HepG2 (cell line): ENCODE data around the gene KCTD15. TPM values are rescaled to one million over a fixed set of nuclear protein-coding genes. Genes with fewer than 3 reads are reported as not detected.

ENCODE experiments used
- FIP1L1 ChIP-seq: fragments of 200-400 bp; formaldehyde crosslinking; IDR thresholded peaks from 2 replicates; pipeline ENCODE4 v1.6.1; 2018; ENCODE audit warnings: low read depth, mild to moderate bottlenecking, low read length, moderate library complexity, borderline replicate concordance; ENCODE audit not compliant: insufficient read depth
- HES4 ChIP-seq: sonication (generic); formaldehyde crosslinking; IDR thresholded peaks from 2 replicates; pipeline ENCODE4 v1.9.0; 2021; ENCODE audit warnings: mild to moderate bottlenecking, missing genetic modification reagents, borderline replicate concordance
- MATR3 ChIP-seq: sonication (generic); formaldehyde crosslinking; IDR thresholded peaks from 2 replicates; pipeline ENCODE4 v1.4.0; 2020; ENCODE audit warnings: missing genetic modification reagents
- MZF1 ChIP-seq: sonication (generic); formaldehyde crosslinking; IDR thresholded peaks from 2 replicates; pipeline ENCODE4 v1.8.1; 2023; ENCODE audit warnings: mild to moderate bottlenecking, missing genetic modification reagents, borderline replicate concordance
- RXRA ChIP-seq: sonication (generic); formaldehyde crosslinking; IDR thresholded peaks from 2 replicates; pipeline ENCODE4 v1.5.1; 2020; ENCODE audit warnings: missing genetic modification reagents
- ZNF3 ChIP-seq: IDR thresholded peaks from 2 replicates; pipeline ENCODE4 v1.7.0; 2017; ENCODE audit warnings: inconsistent platforms
- ZNF614 ChIP-seq: IDR thresholded peaks from 2 replicates; pipeline ENCODE4 v1.6.1; 2018; ENCODE audit warnings: missing biosample characterization, missing genetic modification reagents, inconsistent platforms, borderline replicate concordance
- ZNF841 ChIP-seq: sonication (generic); formaldehyde crosslinking; IDR thresholded peaks from 2 replicates; pipeline ENCODE4 v1.8.1; 2023; ENCODE audit warnings: missing genetic modification reagents, borderline replicate concordance
- polyA plus RNA-seq, 8 experiments: library from polyadenylated mRNA; depleted of rRNA in 3 of 8; stranded (reverse) in 7 of 8; unstranded in 1 of 8; fragments of >200 nt; fragmentation: Illumina TruSeq in 4 of 8; extraction: Trizol in 4 of 8; gene quantifications; 2 replicates each; pipeline versions ENCODE4 v1.2.1 to v1.2.3, GENCODE V29; 2011 to 2016; ENCODE audit warnings: low read depth in 4 of 8, missing spikeins in 1 of 8, mixed read lengths in 1 of 8; ENCODE audit not compliant: insufficient read depth in 1 of 8
- total RNA-seq, 5 experiments: library from RNA; depleted of rRNA; stranded (reverse); fragments of >200 nt; fragmentation: Illumina TruSeq; extraction: Trizol; gene quantifications; 2 replicates each; pipeline ENCODE4 v1.2.3, GENCODE V29; 2016; ENCODE audit warnings: low read depth in 1 of 5
- TF ChIP-seq, protein P1 (sequence below): sonication (generic); formaldehyde crosslinking; IDR thresholded peaks from 2 replicates; pipeline ENCODE4 v1.5.0; 2020; ENCODE audit warnings: missing genetic modification reagents
- TF ChIP-seq, protein P2 (sequence below): sonication (generic); formaldehyde crosslinking; IDR thresholded peaks from 2 replicates; pipeline ENCODE4 v1.4.0; 2020; ENCODE audit warnings: mild to moderate bottlenecking, missing genetic modification reagents
- TF ChIP-seq, protein P3 (sequence below): sonication (generic); formaldehyde crosslinking; IDR thresholded peaks from 2 replicates; pipeline ENCODE4 v1.8.1; 2023; ENCODE audit warnings: mild to moderate bottlenecking, missing genetic modification reagents
- TF ChIP-seq, protein P4 (sequence below): sonication (generic); formaldehyde crosslinking; IDR thresholded peaks from one replicate; pipeline ENCODE4 v1.5.1; 2020; ENCODE audit warnings: mild to moderate bottlenecking, missing genetic modification reagents; ENCODE audit errors: not compliant biosample characterization
- TF ChIP-seq, protein P5 (sequence below): sonication (generic); formaldehyde crosslinking; IDR thresholded peaks from 2 replicates; pipeline ENCODE4 v1.4.0; 2020; ENCODE audit warnings: low read depth, missing genetic modification reagents

The KCTD15 gene
- total and polyA plus RNA-seq, 2 of the 13 experiments (the other 11 are each of a cell fraction or from before 2014, with no cell fraction given): 13.2 to 16.7 TPM

GRCh38 chr19:33778089-33778791 is 18.4 kb upstream of the KCTD15 start (continued):
- TF ChIP-seq, protein P1, sequence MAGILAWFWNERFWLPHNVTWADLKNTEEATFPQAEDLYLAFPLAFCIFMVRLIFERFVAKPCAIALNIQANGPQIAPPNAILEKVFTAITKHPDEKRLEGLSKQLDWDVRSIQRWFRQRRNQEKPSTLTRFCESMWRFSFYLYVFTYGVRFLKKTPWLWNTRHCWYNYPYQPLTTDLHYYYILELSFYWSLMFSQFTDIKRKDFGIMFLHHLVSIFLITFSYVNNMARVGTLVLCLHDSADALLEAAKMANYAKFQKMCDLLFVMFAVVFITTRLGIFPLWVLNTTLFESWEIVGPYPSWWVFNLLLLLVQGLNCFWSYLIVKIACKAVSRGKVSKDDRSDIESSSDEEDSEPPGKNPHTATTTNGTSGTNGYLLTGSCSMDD (CRISPR knock-in tag): no peak
- TF ChIP-seq HES4 (CRISPR knock-in tag) (no peak), FIP1L1 (no peak), ZNF614 (peak; percentile 49; the same call in 1 of the 2 replicates), MZF1 (CRISPR knock-in tag) (no peak), RXRA (CRISPR knock-in tag) (peak; percentile 42; the same call in 1 of the 2 replicates), ZNF3 (no peak), ZNF841 (CRISPR knock-in tag) (no peak), MATR3 (CRISPR knock-in tag) (no peak)
- TF ChIP-seq, protein P2, sequence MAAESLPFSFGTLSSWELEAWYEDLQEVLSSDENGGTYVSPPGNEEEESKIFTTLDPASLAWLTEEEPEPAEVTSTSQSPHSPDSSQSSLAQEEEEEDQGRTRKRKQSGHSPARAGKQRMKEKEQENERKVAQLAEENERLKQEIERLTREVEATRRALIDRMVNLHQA (CRISPR knock-in tag): no peak
- TF ChIP-seq, protein P3, sequence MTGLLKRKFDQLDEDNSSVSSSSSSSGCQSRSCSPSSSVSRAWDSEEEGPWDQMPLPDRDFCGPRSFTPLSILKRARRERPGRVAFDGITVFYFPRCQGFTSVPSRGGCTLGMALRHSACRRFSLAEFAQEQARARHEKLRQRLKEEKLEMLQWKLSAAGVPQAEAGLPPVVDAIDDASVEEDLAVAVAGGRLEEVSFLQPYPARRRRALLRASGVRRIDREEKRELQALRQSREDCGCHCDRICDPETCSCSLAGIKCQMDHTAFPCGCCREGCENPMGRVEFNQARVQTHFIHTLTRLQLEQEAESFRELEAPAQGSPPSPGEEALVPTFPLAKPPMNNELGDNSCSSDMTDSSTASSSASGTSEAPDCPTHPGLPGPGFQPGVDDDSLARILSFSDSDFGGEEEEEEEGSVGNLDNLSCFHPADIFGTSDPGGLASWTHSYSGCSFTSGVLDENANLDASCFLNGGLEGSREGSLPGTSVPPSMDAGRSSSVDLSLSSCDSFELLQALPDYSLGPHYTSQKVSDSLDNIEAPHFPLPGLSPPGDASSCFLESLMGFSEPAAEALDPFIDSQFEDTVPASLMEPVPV (CRISPR knock-in tag): 0 out of 2 replicates have a peak, but pooled peaks have one; percentile 33
- TF ChIP-seq, protein P4, sequence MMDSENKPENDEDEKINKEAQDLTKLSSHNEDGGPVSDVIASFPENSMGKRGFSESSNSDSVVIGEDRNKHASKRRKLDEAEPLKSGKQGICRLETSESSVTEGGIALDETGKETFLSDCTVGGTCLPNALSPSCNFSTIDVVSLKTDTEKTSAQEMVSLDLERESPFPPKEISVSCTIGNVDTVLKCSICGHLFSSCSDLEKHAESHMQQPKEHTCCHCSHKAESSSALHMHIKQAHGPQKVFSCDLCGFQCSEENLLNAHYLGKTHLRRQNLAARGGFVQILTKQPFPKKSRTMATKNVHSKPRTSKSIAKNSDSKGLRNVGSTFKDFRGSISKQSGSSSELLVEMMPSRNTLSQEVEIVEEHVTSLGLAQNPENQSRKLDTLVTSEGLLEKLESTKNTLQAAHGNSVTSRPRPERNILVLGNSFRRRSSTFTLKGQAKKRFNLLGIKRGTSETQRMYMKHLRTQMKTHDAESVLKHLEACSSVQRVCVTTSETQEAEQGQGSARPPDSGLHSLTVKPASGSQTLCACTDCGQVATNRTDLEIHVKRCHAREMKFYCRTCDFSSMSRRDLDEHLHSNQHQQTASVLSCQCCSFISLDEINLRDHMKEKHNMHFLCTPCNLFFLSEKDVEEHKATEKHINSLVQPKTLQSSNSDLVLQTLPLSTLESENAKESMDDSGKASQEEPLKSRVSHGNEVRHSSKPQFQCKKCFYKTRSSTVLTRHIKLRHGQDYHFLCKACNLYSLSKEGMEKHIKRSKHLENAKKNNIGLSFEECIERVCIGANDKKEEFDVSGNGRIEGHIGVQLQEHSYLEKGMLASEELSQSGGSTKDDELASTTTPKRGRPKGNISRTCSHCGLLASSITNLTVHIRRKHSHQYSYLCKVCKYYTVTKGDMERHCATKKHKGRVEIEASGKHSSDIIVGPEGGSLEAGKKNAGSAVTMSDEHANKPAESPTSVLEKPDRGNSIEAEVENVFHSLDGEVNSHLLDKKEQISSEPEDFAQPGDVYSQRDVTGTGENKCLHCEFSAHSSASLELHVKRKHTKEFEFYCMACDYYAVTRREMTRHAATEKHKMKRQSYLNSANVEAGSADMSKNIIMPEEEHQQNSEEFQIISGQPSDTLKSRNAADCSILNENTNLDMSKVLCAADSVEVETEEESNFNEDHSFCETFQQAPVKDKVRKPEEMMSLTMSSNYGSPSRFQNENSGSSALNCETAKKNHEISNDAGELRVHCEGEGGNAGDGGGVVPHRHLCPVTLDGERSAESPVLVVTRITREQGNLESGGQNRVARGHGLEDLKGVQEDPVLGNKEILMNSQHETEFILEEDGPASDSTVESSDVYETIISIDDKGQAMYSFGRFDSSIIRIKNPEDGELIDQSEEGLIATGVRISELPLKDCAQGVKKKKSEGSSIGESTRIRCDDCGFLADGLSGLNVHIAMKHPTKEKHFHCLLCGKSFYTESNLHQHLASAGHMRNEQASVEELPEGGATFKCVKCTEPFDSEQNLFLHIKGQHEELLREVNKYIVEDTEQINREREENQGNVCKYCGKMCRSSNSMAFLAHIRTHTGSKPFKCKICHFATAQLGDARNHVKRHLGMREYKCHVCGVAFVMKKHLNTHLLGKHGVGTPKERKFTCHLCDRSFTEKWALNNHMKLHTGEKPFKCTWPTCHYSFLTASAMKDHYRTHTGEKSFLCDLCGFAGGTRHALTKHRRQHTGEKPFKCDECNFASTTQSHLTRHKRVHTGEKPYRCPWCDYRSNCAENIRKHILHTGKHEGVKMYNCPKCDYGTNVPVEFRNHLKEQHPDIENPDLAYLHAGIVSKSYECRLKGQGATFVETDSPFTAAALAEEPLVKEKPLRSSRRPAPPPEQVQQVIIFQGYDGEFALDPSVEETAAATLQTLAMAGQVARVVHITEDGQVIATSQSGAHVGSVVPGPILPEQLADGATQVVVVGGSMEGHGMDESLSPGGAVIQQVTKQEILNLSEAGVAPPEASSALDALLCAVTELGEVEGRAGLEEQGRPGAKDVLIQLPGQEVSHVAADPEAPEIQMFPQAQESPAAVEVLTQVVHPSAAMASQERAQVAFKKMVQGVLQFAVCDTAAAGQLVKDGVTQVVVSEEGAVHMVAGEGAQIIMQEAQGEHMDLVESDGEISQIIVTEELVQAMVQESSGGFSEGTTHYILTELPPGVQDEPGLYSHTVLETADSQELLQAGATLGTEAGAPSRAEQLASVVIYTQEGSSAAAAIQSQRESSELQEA: no peak
- TF ChIP-seq, protein P5, sequence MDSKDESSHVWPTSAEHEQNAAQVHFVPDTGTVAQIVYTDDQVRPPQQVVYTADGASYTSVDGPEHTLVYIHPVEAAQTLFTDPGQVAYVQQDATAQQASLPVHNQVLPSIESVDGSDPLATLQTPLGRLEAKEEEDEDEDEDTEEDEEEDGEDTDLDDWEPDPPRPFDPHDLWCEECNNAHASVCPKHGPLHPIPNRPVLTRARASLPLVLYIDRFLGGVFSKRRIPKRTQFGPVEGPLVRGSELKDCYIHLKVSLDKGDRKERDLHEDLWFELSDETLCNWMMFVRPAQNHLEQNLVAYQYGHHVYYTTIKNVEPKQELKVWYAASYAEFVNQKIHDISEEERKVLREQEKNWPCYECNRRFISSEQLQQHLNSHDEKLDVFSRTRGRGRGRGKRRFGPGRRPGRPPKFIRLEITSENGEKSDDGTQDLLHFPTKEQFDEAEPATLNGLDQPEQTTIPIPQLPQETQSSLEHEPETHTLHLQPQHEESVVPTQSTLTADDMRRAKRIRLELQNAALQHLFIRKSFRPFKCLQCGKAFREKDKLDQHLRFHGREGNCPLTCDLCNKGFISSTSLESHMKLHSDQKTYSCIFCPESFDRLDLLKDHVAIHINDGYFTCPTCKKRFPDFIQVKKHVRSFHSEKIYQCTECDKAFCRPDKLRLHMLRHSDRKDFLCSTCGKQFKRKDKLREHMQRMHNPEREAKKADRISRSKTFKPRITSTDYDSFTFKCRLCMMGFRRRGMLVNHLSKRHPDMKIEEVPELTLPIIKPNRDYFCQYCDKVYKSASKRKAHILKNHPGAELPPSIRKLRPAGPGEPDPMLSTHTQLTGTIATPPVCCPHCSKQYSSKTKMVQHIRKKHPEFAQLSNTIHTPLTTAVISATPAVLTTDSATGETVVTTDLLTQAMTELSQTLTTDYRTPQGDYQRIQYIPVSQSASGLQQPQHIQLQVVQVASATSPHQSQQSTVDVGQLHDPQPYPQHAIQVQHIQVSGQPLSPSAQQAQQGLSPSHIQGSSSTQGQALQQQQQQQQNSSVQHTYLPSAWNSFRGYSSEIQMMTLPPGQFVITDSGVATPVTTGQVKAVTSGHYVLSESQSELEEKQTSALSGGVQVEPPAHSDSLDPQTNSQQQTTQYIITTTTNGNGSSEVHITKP (CRISPR knock-in tag): no peak
